Measurements from ENCODE around the gene LSP1.

DNA sequence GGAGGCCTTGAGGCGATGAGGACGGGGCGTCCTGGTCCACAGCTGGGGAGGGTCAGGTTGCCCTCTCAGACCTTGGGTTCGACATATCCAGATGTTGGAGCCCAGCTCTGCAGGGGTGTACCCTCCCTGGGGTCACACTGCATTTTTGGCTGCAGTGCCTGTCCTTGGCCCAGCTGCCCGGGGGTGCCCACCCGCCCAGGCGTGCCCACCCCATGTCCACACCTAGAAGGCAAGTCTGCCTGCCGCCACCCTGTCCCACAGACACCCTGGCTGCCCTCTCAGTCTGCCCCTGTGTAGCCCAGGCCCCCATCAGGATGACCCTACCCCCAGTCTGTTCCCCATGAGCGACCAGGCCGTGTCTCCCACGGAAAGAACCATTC is 3.0 kb downstream of the LSP1 start:
- TF ChIP-seq POLR2A (IDR thresholded peaks at IDR 0.05; ENCODE audit: low read depth, low read length), result 0 out of 2 replicates have a peak, but pooled peaks have one; percentile 5
- TF ChIP-seq SPI1 (IDR thresholded peaks at IDR 0.05; ENCODE audit: low read depth, low read length), result no peak
- no peak for TF ChIP-seq POLR2AphosphoS5 (IDR thresholded peaks at IDR 0.05; ENCODE audit: low read depth, low read length)
- no peak for TF ChIP-seq POU2F2 (IDR thresholded peaks at IDR 0.05; ENCODE audit: low read depth, low read length)
- TF ChIP-seq TAF1 (IDR thresholded peaks at IDR 0.05; ENCODE audit: low read depth, low read length), result no peak

All from GM12891 (cell line).